CD14-positive monocyte (primary cell): ENCODE results near the gene MAP3K19. TPM values are rescaled to one million over a fixed set of nuclear protein-coding genes. Genes with fewer than 3 reads are reported as not detected.

Source experiments
- DNase-seq, 3 donors: peaks; one replicate each; pipeline ENCODE4 v3.0.0-alpha.2; 2011 to 2022
- H2AFZ ChIP-seq: 2 replicates; pipeline ENCODE4 v1.6.0; 2012; ENCODE audit warnings: mild to moderate bottlenecking, low read depth, low read length, inconsistent platforms; ENCODE audit not compliant: insufficient read depth, poor library complexity, severe bottlenecking
- H3K27ac ChIP-seq, 2 donors: 1 replicate in 1 of 2; 2 replicates in 1 of 2; pipeline ENCODE4 v1.5.1; 2012 to 2013; ENCODE audit warnings: low read length in 2 of 2, control low read depth in 1 of 2, inconsistent platforms in 1 of 2, low read depth in 1 of 2, mild to moderate bottlenecking in 1 of 2
- H3K27me3 ChIP-seq, 2 donors: one replicate each; pipeline versions ENCODE4 v1.6.0 to v1.6.1; 2011 to 2013; ENCODE audit warnings: low read length in 2 of 2; ENCODE audit not compliant: control insufficient read depth in 2 of 2, insufficient read depth in 2 of 2
- H3K36me3 ChIP-seq, 2 donors: replicated peaks in 1 of 2; 1 replicate in 1 of 2; 2 replicates in 1 of 2; pipeline versions ENCODE4 v1.5.1 to v1.6.1; 2012 to 2013; ENCODE audit warnings: low read length in 2 of 2, control low read depth in 1 of 2, inconsistent platforms in 1 of 2, mild to moderate bottlenecking in 1 of 2; ENCODE audit not compliant: insufficient read depth in 2 of 2, control insufficient read depth in 1 of 2
- H3K4me1 ChIP-seq, 2 donors: 1 replicate in 1 of 2; 2 replicates in 1 of 2; pipeline versions ENCODE4 v1.5.1 to v1.6.1; 2012 to 2013; ENCODE audit warnings: low read length in 2 of 2, control low read depth in 1 of 2, inconsistent platforms in 1 of 2, mild to moderate bottlenecking in 1 of 2, moderate library complexity in 1 of 2; ENCODE audit not compliant: insufficient read depth in 2 of 2, control insufficient read depth in 1 of 2
- H3K4me2 ChIP-seq: replicated peaks from 2 replicates; pipeline ENCODE3; 2012; ENCODE audit warnings: low read length, moderate library complexity, mild to moderate bottlenecking; ENCODE audit not compliant: poor library complexity, severe bottlenecking; ENCODE audit errors: extremely low read depth
- H3K4me3 ChIP-seq, 3 experiments: fragments of 200-600 bp in 1 of 3; sonication (generic) in 1 of 3; replicated peaks in 1 of 3; 1 replicate in 2 of 3; 2 replicates in 1 of 3; pipeline ENCODE4 v1.5.1; 2011 to 2013; ENCODE audit warnings: low read length in 3 of 3, mild to moderate bottlenecking in 3 of 3, control low read depth in 2 of 3, low read depth in 2 of 3, inconsistent platforms in 1 of 3, moderate library complexity in 1 of 3
- H3K79me2 ChIP-seq: 2 replicates; pipeline ENCODE4 v1.6.0; 2012; ENCODE audit warnings: mild to moderate bottlenecking, control low read depth, inconsistent platforms, low read length, moderate library complexity; ENCODE audit not compliant: insufficient read depth
- H3K9ac ChIP-seq: 2 replicates; pipeline ENCODE4 v1.6.0; 2017; ENCODE audit warnings: low read length, mild to moderate bottlenecking; ENCODE audit not compliant: insufficient read depth, poor library complexity, severe bottlenecking
- H3K9me3 ChIP-seq, 2 donors: replicated peaks in 1 of 2; 1 replicate in 1 of 2; 2 replicates in 1 of 2; pipeline versions ENCODE4 v1.5.1 to v1.6.1; 2012 to 2013; ENCODE audit warnings: low read length in 2 of 2, control low read depth in 1 of 2; ENCODE audit not compliant: control insufficient read depth in 1 of 2, insufficient read depth in 1 of 2
- H4K20me1 ChIP-seq: 2 replicates; pipeline ENCODE4 v1.6.0; 2012; ENCODE audit warnings: mild to moderate bottlenecking, low read length, control low read depth, moderate library complexity; ENCODE audit not compliant: insufficient read depth
- H3K27ac Mint-ChIP-seq, 7 donors: one replicate each; pipeline ENCODE4 v1.8.0; 2020; ENCODE audit warnings: mild to moderate bottlenecking in 7 of 7, mixed read lengths in 7 of 7, moderate library complexity in 6 of 7, inconsistent platforms in 2 of 7
- H3K27me3 Mint-ChIP-seq, 3 donors: one replicate each; pipeline ENCODE4 v1.8.0; 2021 to 2022; ENCODE audit warnings: low read depth in 3 of 3, mild to moderate bottlenecking in 3 of 3, mixed read lengths in 3 of 3, moderate library complexity in 3 of 3, inconsistent platforms in 1 of 3
- H3K36me3 Mint-ChIP-seq, 2 donors: one replicate each; pipeline ENCODE4 v1.8.0; 2020; ENCODE audit warnings: mixed read lengths in 2 of 2, inconsistent platforms in 1 of 2, mild to moderate bottlenecking in 1 of 2
- H3K4me1 Mint-ChIP-seq: one replicate; pipeline ENCODE4 v1.8.0; 2020; ENCODE audit warnings: mild to moderate bottlenecking, mixed read lengths
- H3K4me3 Mint-ChIP-seq, 2 donors: one replicate each; pipeline ENCODE4 v1.8.0; 2020; ENCODE audit warnings: mild to moderate bottlenecking in 2 of 2, mixed read lengths in 2 of 2, moderate library complexity in 1 of 2
- H3K9me3 Mint-ChIP-seq, 7 donors: one replicate each; pipeline ENCODE4 v1.8.0; 2020 to 2022; ENCODE audit warnings: mixed read lengths in 7 of 7, mild to moderate bottlenecking in 6 of 7, moderate library complexity in 6 of 7, inconsistent platforms in 2 of 7
- CTCF ChIP-seq: fragments of 200-600 bp; IDR thresholded peaks from one replicate; pipeline ENCODE4 v1.8.0; 2022; ENCODE audit warnings: antibody characterized with exemption, mild to moderate bottlenecking
- WGBS: methylation state at CpG from one replicate; pipeline ENCODE4 v1.1.5; 2013; ENCODE audit warnings: missing lambda C conversion rate; ENCODE audit not compliant: insufficient coverage; 5-methylcytosine and 5-hydroxymethylcytosine counted together
- intact Hi-C, 2 donors: fragments of 100-400 bp; cut with micrococcal nuclease; formaldehyde crosslinking; loops; one replicate each; pipeline versions ENCODE4 v1.15.0 to v1.15.1; 2023
- polyA plus RNA-seq, 3 donors: library from polyadenylated mRNA; depleted of rRNA in 1 of 3; unstranded in 2 of 3; stranded (reverse) in 1 of 3; fragments of 300-500 nt in 2 of 3; fragments of >200 nt in 1 of 3; fragmentation: Illumina TruSeq in 2 of 3; gene quantifications; 1 replicate in 2 of 3; 2 replicates in 1 of 3; pipeline ENCODE4 v1.2.3, GENCODE V29; 2012 to 2021

Gene MAP3K19
- polyA plus RNA-seq, 3 donors, result not detected

GRCh38 chr2:135064149-135064548 is 16.9 kb upstream of the MAP3K19 start:
- H3K4me3 ChIP-seq, result no peak overlapping the region
- Mint-ChIP-seq H3K27ac (peak overlapping the region in 2 of 7 donors; percentile 1 to 3), H3K9me3 (peaks cover 0 to 10% (median 3%) of the 10 kb centered on the region in 7 donors), H3K4me3 (no peak overlapping the region), H3K36me3 (peaks cover 47 to 73% of the 10 kb centered on the region in 2 donors), H3K4me1 (peaks cover 7% of the 10 kb centered on the region), H3K27me3 (no peaks in the 10 kb centered on the region)
- no peak overlapping the region for H3K27ac ChIP-seq
- intact Hi-C loops, result no loop called here
- peaks cover 0 to 7% of the 10 kb centered on the region in 2 donors for H3K4me1 ChIP-seq
- no peaks in the 10 kb centered on the region for H3K9me3 ChIP-seq
- no peak for TF ChIP-seq CTCF
- no peak overlapping the region for H3K9ac ChIP-seq
- no peak overlapping the region for H2AFZ ChIP-seq
- H3K4me2 ChIP-seq, result no peak overlapping the region
- no CpG with 5 or more reads among the region's 2 CpGs for WGBS
- H3K79me2 ChIP-seq, result peaks cover 74% of the 10 kb centered on the region
- peaks cover 29 to 64% of the 10 kb centered on the region in 2 donors for H3K36me3 ChIP-seq
- H3K27me3 ChIP-seq, result no peaks in the 10 kb centered on the region
- no peak for DNase-seq
- H4K20me1 ChIP-seq, result peaks cover 57% of the 10 kb centered on the region

- peaks cover 7% of the 10 kb centered on the region for H3K4me1 Mint-ChIP-seq
Measured at GRCh38 chr2:135063210-135063609, 16.0 kb upstream of the MAP3K19 start.

More at GRCh38 chr2:135063210-135063609, 16.0 kb upstream of the MAP3K19 start:
- Mint-ChIP-seq H3K4me3 (no peak overlapping the region), H3K9me3 (peaks cover 0 to 5% (median 1%) of the 10 kb centered on the region in 7 donors), H3K27ac (peak overlapping the region in 1 of 7 donors; percentile 3), H3K27me3 (no peaks in the 10 kb centered on the region), H3K36me3 (peaks cover 47 to 69% of the 10 kb centered on the region in 2 donors)
- Histone ChIP-seq H3K27me3 (no peaks in the 10 kb centered on the region), H4K20me1 (peaks cover 62% of the 10 kb centered on the region), H3K9me3 (no peaks in the 10 kb centered on the region), H3K27ac (peak overlapping the region in 1 of 2 donors; percentile 36), H3K9ac (no peak overlapping the region), H3K4me1 (peaks cover 0 to 7% of the 10 kb centered on the region in 2 donors), H3K36me3 (peaks cover 29 to 63% of the 10 kb centered on the region in 2 donors), H3K4me2 (no peak overlapping the region), H3K79me2 (peaks cover 77% of the 10 kb centered on the region), H2AFZ (no peak overlapping the region), H3K4me3 (no peak overlapping the region)
- no peak for TF ChIP-seq CTCF
- no CpG with 5 or more reads among the region's 1 CpG for WGBS
- no peak for DNase-seq
- intact Hi-C loops, result no loop called here
